HG03060 (cell line): ENCODE measurements around the gene ZC3H12C.
"Not testable (repeated sequence)": the region's sequence is repeated elsewhere in the genome, so short reads cannot be mapped to it uniquely, and the experiment has no call there.

ENCODE experiments used
- ATAC-seq: cut with Tn5 transposase; IDR thresholded peaks from one replicate; pipeline ENCODE4 v1.9.1; 2021; ENCODE audit warnings: low read depth, moderate number of reproducible peaks; ENCODE audit not compliant: unreplicated experiment

ZC3H12C gene

GRCh38 chr11:110176366-110177085 is 83.3 kb downstream of the ZC3H12C start:
- ATAC-seq = no peak

GRCh38 chr11:110177086-110177456 is 83.9 kb downstream of the ZC3H12C start:
- ATAC-seq = no peak

- ATAC-seq = no peak
These were observed 85.9 kb downstream of the ZC3H12C start for GRCh38 chr11:110179064-110179463.

- no peak for ATAC-seq
These were observed 89.7 kb downstream of the ZC3H12C start for GRCh38 chr11:110182886-110183285.

- no peak for ATAC-seq
These were observed 91.3 kb downstream of the ZC3H12C start for GRCh38 chr11:110184456-110184855.

- no peak for ATAC-seq
These were observed 92.0 kb downstream of the ZC3H12C start for GRCh38 chr11:110185121-110185591.

- no peak for ATAC-seq
These were observed 92.4 kb downstream of the ZC3H12C start for GRCh38 chr11:110185599-110185998.

GRCh38 chr11:110186456-110186855 is 93.3 kb downstream of the ZC3H12C start:
- ATAC-seq = no peak

- ATAC-seq = no peak
These were observed 93.7 kb downstream of the ZC3H12C start for GRCh38 chr11:110186867-110187266.

GRCh38 chr11:110187731-110188130 is 94.5 kb downstream of the ZC3H12C start:
- ATAC-seq = no peak

- ATAC-seq = no peak
These were observed 97.7 kb downstream of the ZC3H12C start for GRCh38 chr11:110190885-110191284.

- peak; percentile 85 for ATAC-seq
These were observed 99.6 kb downstream of the ZC3H12C start for GRCh38 chr11:110192604-110193282.

GRCh38 chr11:110194211-110194766 is 101.1 kb downstream of the ZC3H12C start:
- not testable (repeated sequence) for ATAC-seq

- ATAC-seq = no peak
These were observed 103.1 kb downstream of the ZC3H12C start for GRCh38 chr11:110196241-110196754.

GRCh38 chr11:110196884-110197420 is 103.8 kb downstream of the ZC3H12C start:
- no peak for ATAC-seq

- ATAC-seq = no peak
These were observed 105.0 kb downstream of the ZC3H12C start for GRCh38 chr11:110198031-110198729.

- ATAC-seq = no peak
These were observed 106.2 kb downstream of the ZC3H12C start for GRCh38 chr11:110199184-110199981.

GRCh38 chr11:110200241-110200640 is 107.0 kb downstream of the ZC3H12C start:
- no peak for ATAC-seq

- no peak for ATAC-seq
These were observed 107.6 kb downstream of the ZC3H12C start for GRCh38 chr11:110200836-110201235.

GRCh38 chr11:110207123-110207522 is 113.9 kb downstream of the ZC3H12C start:
- no peak for ATAC-seq
